ENCODE results near the gene MTHFD2.

GRCh38 chr2:74183878-74184277, 14.5 kb upstream of the MTHFD2 start:
- TF ChIP-seq CTCF (IDR thresholded peaks at IDR 0.05) (no peak), POLR2A (IDR thresholded peaks at IDR 0.05) (no peak), POLR2AphosphoS5 (IDR thresholded peaks at IDR 0.05) (no peak)

Data from sigmoid colon (tissue), 4 donors.